ENCODE data around the gene ASL. TPM values are rescaled to one million over a fixed set of nuclear protein-coding genes. Genes with fewer than 3 reads are reported as not detected.
A peak's percentile ranks its signal among the peaks of the same experiment; 100 is the strongest.
"Not testable (repeated sequence)": the region's sequence is repeated elsewhere in the genome, so short reads cannot be mapped to it uniquely, and the experiment has no call there.

The ASL gene
- total RNA-seq, 1 experiment from 2014 or later = 46.9 TPM

- H3K9ac ChIP-seq (ENCODE audit: low read length); H4K20me1 ChIP-seq (ENCODE audit: insufficient read depth); H3K9me3 ChIP-seq (ENCODE audit: control insufficient read depth in 1 of 2, insufficient read depth in 1 of 2, low read depth in 1 of 2, low read length in 2 of 2); BruUV-seq (replicated peaks); ATAC-seq; H3K9me2 ChIP-seq (ENCODE audit: insufficient read depth); H3K27me3 ChIP-seq (ENCODE audit: insufficient read depth, low read length); intact Hi-C loops (cut with micrococcal nuclease); H3K27ac ChIP-seq (ENCODE audit: low read depth, low read length); H3K4me3 ChIP-seq (replicated peaks in 1 of 2; ENCODE audit: low read depth in 1 of 2, low read length in 2 of 2); H3K4me1 ChIP-seq (ENCODE audit: control insufficient read depth in 1 of 2, insufficient read depth in 2 of 2, low read length in 2 of 2); POLR2A ChIA-PET; DNase-seq (ENCODE audit: low read depth, low spot score); CTCF ChIA-PET; RAD21 ChIA-PET (ENCODE audit: low non-redundant PET in 1 of 2, low total read pairs in 2 of 2, uncharacterized antibody in 2 of 2, unreplicated experiment in 2 of 2); H2AFZ ChIP-seq (ENCODE audit: low read depth, low read length, poor library complexity, severe bottlenecking); H3K4me2 ChIP-seq (ENCODE audit: low read length): not testable (repeated sequence)
- H3K79me2 ChIP-seq (ENCODE audit: insufficient read depth, low read length) = peaks cover 92% of the 10 kb centered on the region
- H3K36me3 ChIP-seq (ENCODE audit: control insufficient read depth in 1 of 2, insufficient read depth in 2 of 2, low read length in 2 of 2) = peaks cover 10% of the 10 kb centered on the region in 2 experiments
Observed at GRCh38 chr7:66127172-66127571, 51.6 kb downstream of the ASL start.

DNA sequence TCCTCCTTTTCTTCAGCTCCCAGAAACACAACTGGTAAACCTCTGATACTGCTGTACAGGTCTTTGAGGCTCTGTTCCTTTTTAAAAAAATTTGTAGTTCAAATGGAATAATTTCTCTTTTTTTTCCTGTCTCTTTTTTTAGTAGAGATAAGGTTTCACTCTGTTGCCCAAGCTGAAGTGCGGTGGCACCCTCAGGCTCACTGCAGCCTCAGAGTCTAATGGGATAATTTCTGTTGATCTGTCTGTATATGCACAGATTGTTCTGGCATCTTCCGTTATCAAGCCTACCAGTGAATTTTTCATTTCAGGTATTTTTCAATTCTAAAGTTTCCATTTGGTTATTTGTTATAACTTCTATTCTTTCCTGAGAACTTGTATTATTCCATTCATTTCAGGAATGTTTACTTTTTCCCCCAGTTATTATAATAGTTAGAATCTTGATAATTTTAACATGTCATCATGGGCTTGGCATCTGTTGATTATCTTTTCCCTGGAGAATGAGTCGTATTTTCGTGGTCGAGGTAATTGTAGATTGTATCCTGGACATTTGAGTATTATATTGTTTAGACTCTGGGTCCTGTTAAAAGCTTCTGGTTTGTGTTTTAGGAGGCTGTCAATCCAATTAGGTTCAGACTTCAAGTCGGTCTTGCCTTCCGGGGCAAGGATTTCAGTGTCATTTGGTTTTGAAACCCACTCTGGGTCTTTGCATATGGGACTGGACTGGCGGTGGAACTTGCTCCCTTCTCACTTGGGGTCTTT, 63.6 kb downstream of the ASL start:
- Histone ChIP-seq H3K27me3 (ENCODE audit: insufficient read depth, low read length) (no peaks in the 10 kb centered on the region), H3K27ac (ENCODE audit: low read depth, low read length) (no peak overlapping the region; the same call in 1 of the 2 replicates), H3K9ac (ENCODE audit: low read length) (no peak overlapping the region), H3K79me2 (ENCODE audit: insufficient read depth, low read length) (peaks cover 72% of the 10 kb centered on the region), H3K9me3 (ENCODE audit: control insufficient read depth in 1 of 2, insufficient read depth in 1 of 2, low read depth in 1 of 2, low read length in 2 of 2) (no peaks in the 10 kb centered on the region), H3K4me1 (ENCODE audit: control insufficient read depth in 1 of 2, insufficient read depth in 2 of 2, low read length in 2 of 2) (peaks cover 15 to 27% of the 10 kb centered on the region in 2 experiments), H3K36me3 (ENCODE audit: control insufficient read depth in 1 of 2, insufficient read depth in 2 of 2, low read length in 2 of 2) (peaks cover 11 to 39% of the 10 kb centered on the region in 2 experiments; a peak in 3 of 4 replicates), H3K4me2 (ENCODE audit: low read length) (peak overlapping the region; percentile 31; the same call in 1 of the 2 replicates), H3K4me3 (replicated peaks in 1 of 2; ENCODE audit: low read depth in 1 of 2, low read length in 2 of 2) (no peak overlapping the region), H4K20me1 (ENCODE audit: insufficient read depth) (0 out of 2 replicates have a peak, but pooled peaks cover under 1% of the 10 kb centered on the region), H2AFZ (ENCODE audit: low read depth, low read length, poor library complexity, severe bottlenecking) (no peak overlapping the region), H3K9me2 (ENCODE audit: insufficient read depth) (no peaks in the 10 kb centered on the region)
- TSS peak; percentile 12 for BruUV-seq (replicated peaks)
- ATAC-seq = no peak
- POLR2A ChIA-PET = no interaction called here
- CTCF ChIA-PET = no interaction called here
- no peak for DNase-seq (ENCODE audit: low read depth, low spot score)
- intact Hi-C loops (cut with micrococcal nuclease) = no loop called here
- RAD21 ChIA-PET (ENCODE audit: low non-redundant PET in 1 of 2, low total read pairs in 2 of 2, uncharacterized antibody in 2 of 2, unreplicated experiment in 2 of 2) = no interaction called here
- TF ChIP-seq POLR2A (IDR thresholded peaks at IDR 0.05; ENCODE audit: borderline replicate concordance, extremely low read depth, insufficient read depth, insufficient read length) (no peak), ZBTB33 (IDR thresholded peaks at IDR 0.05; ENCODE audit: extremely low read depth, insufficient replicate concordance, low read length) (no peak), EZH2 (IDR thresholded peaks at IDR 0.05) (no peak), SP1 (IDR thresholded peaks at IDR 0.05; ENCODE audit: low read depth) (no peak), CBX3 (IDR thresholded peaks at IDR 0.05; ENCODE audit: low read depth) (no peak), ZNF274 (IDR thresholded peaks at IDR 0.05; ENCODE audit: low read depth, low read length) (no peak)
